ENCODE measurements around the gene ECI1. TPM values are rescaled to one million over a fixed set of nuclear protein-coding genes. Genes with fewer than 3 reads are reported as not detected.
A peak's percentile ranks its signal among the peaks of the same experiment; 100 is the strongest.
"Not testable (repeated sequence)": the region's sequence is repeated elsewhere in the genome, so short reads cannot be mapped to it uniquely, and the experiment has no call there.

Gene ECI1
- total RNA-seq, 1 donor from 2014 or later: 50.9 TPM

GRCh38 chr16:2260250-2260649, 8.9 kb upstream of the ECI1 start:
- no peak overlapping the region for H3K4me3 Mint-ChIP-seq (ENCODE audit: unreplicated experiment)
- no peaks in the 10 kb centered on the region for H3K4me1 Mint-ChIP-seq (ENCODE audit: low read depth, unreplicated experiment)
- H3K27me3 Mint-ChIP-seq (ENCODE audit: unreplicated experiment): peaks cover 4% of the 10 kb centered on the region
- H3K9me3 Mint-ChIP-seq (ENCODE audit: unreplicated experiment): peaks cover 2% of the 10 kb centered on the region
- peaks cover 5% of the 10 kb centered on the region for H3K36me3 Mint-ChIP-seq (ENCODE audit: unreplicated experiment)
- no peak for TF ChIP-seq CTCF (IDR thresholded peaks at IDR 0.05; ENCODE audit: partially characterized antibody, unreplicated experiment)
- H3K27ac Mint-ChIP-seq (ENCODE audit: unreplicated experiment): no peak overlapping the region
- DNase-seq: no peak

GRCh38 chr16:2258530-2258929, 7.1 kb upstream of the ECI1 start:
- not testable (repeated sequence) for H3K27me3 Mint-ChIP-seq (ENCODE audit: unreplicated experiment); H3K27ac Mint-ChIP-seq (ENCODE audit: unreplicated experiment); H3K4me3 Mint-ChIP-seq (ENCODE audit: unreplicated experiment); H3K4me1 Mint-ChIP-seq (ENCODE audit: low read depth, unreplicated experiment); DNase-seq; H3K36me3 Mint-ChIP-seq (ENCODE audit: unreplicated experiment); H3K9me3 Mint-ChIP-seq (ENCODE audit: unreplicated experiment)

DNA sequence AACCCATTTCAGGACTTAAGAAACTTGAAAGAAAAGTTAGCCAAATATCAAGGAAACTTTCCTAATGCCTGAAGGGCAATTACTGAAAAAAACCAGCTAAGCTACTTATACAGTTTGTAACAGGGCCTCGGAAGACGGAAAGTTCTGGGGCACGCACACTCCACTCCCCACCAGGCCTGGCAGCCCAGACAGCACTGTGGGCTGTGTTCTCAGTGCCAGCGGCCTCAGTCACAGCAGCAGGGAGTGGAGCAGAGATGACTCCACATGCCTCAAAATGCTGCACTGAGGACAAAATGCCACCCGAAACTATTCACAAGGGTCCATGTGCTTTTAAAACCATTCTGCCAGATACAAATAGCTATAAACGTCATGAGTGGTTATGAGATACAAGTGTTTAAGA, 6.3 kb upstream of the ECI1 start:
- Mint-ChIP-seq H3K27me3 (ENCODE audit: unreplicated experiment) (peaks cover 4% of the 10 kb centered on the region), H3K9me3 (ENCODE audit: unreplicated experiment) (peaks cover 3% of the 10 kb centered on the region), H3K27ac (ENCODE audit: unreplicated experiment) (no peak overlapping the region), H3K4me3 (ENCODE audit: unreplicated experiment) (no peak overlapping the region), H3K36me3 (ENCODE audit: unreplicated experiment) (peaks cover 5% of the 10 kb centered on the region), H3K4me1 (ENCODE audit: low read depth, unreplicated experiment) (no peaks in the 10 kb centered on the region)
- no peak for DNase-seq
- TF ChIP-seq CTCF (IDR thresholded peaks at IDR 0.05; ENCODE audit: partially characterized antibody, unreplicated experiment): no peak

DNA sequence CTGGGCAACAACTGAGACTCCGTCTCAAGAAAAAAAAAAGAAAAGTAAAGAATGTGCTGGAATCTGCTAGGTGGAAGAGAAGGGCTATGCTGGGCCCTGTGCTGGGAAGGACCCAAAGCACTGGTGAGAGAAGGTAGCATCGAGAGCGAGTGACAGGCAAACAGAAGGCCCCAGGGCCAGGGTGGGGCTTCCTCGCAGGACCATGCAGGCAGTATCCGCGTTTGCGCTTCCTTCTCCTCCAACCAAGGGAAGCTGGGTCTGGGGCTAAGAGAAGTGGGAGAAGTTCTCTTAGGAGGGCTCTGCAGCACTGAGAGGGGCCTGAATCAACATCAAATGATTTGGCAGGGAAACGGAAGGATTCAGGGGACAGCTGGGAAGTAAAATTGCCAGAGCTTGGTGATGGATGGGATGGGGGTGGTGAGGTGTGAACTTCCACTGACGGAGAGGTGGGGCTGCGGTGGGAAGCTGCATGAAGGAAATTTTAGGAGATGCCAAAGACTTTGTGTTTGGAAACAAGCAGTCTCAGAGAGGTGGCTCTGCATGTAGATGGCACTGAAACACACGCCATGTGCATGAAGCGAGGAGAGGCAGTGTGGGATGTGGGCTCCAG, 5.2 kb upstream of the ECI1 start:
- no peak for TF ChIP-seq CTCF (IDR thresholded peaks at IDR 0.05; ENCODE audit: partially characterized antibody, unreplicated experiment)
- no peaks in the 10 kb centered on the region for H3K4me1 Mint-ChIP-seq (ENCODE audit: low read depth, unreplicated experiment)
- DNase-seq: no peak
- H3K4me3 Mint-ChIP-seq (ENCODE audit: unreplicated experiment): no peak overlapping the region
- H3K27ac Mint-ChIP-seq (ENCODE audit: unreplicated experiment): no peak overlapping the region
- H3K27me3 Mint-ChIP-seq (ENCODE audit: unreplicated experiment): peaks cover 4% of the 10 kb centered on the region
- peaks cover 5% of the 10 kb centered on the region for H3K36me3 Mint-ChIP-seq (ENCODE audit: unreplicated experiment)
- H3K9me3 Mint-ChIP-seq (ENCODE audit: unreplicated experiment): peaks cover 2% of the 10 kb centered on the region

- no peaks in the 10 kb centered on the region for H3K36me3 Mint-ChIP-seq (ENCODE audit: unreplicated experiment)
- H3K4me3 Mint-ChIP-seq (ENCODE audit: unreplicated experiment): no peak overlapping the region
- peaks cover 2% of the 10 kb centered on the region for H3K9me3 Mint-ChIP-seq (ENCODE audit: unreplicated experiment)
- DNase-seq: no peak
- TF ChIP-seq CTCF (IDR thresholded peaks at IDR 0.05; ENCODE audit: partially characterized antibody, unreplicated experiment): no peak
- peak overlapping the region; percentile 38 for H3K27ac Mint-ChIP-seq (ENCODE audit: unreplicated experiment)
- no peaks in the 10 kb centered on the region for H3K4me1 Mint-ChIP-seq (ENCODE audit: low read depth, unreplicated experiment)
- H3K27me3 Mint-ChIP-seq (ENCODE audit: unreplicated experiment): peaks cover 4% of the 10 kb centered on the region
Observed at GRCh38 chr16:2253293-2253692, 1.9 kb upstream of the ECI1 start.
